AG04450 (cell line): Measurements from ENCODE around the gene TSPAN4. TPM values are rescaled to one million over a fixed set of nuclear protein-coding genes. Genes with fewer than 3 reads are reported as not detected.

Experiments used
- CTCF ChIA-PET: fragments of 300-600, 350-600 bp; formaldehyde crosslinking; extraction: SDS; loops from one replicate; lab custom pipeline; 2022; ENCODE audit warnings: antibody characterized with exemption, inconsistent platforms; lab: Charles Lee
- POLR2A ChIA-PET: fragments of 350-600 bp; formaldehyde crosslinking; extraction: SDS; loops from one replicate; lab custom pipeline; 2021; ENCODE audit warnings: antibody characterized with exemption, inconsistent platforms; lab: Yijun Ruan, JAX
- DNase-seq: peaks from one replicate; pipeline ENCODE4 v3.0.0-alpha.2; 2011; ENCODE audit warnings: low read depth, low spot score
- H3K27ac ChIP-seq: one replicate; pipeline ENCODE4 v1.5.1; 2012; ENCODE audit warnings: low read depth, low read length, control low read depth
- H3K27me3 ChIP-seq: one replicate; pipeline ENCODE4 v1.6.0; 2012; ENCODE audit warnings: low read length; ENCODE audit not compliant: control insufficient read depth, insufficient read depth
- H3K4me3 ChIP-seq: 2 replicates; pipeline ENCODE4 v1.5.1; 2011; ENCODE audit warnings: mild to moderate bottlenecking, low read depth, low read length, control low read depth
- H3K9me3 ChIP-seq: 2 replicates; pipeline ENCODE4 v1.5.1; 2012; ENCODE audit warnings: low read length; ENCODE audit not compliant: control insufficient read depth, insufficient read depth
- CTCF ChIP-seq: IDR thresholded peaks from 2 replicates; pipeline ENCODE4 v1.5.1; 2011; ENCODE audit warnings: low read depth, low read length, control low read depth, inconsistent platforms
- polyA plus RNA-seq: library from polyadenylated mRNA; depleted of rRNA; stranded (reverse); fragments of >200 nt; gene quantifications from 2 replicates; pipeline ENCODE4 v1.2.3, GENCODE V29; 2011

TSPAN4 gene
- polyA plus RNA-seq, 1 experiment: 92.6 TPM

- Histone ChIP-seq H3K4me3 (peak within 1 kb of the TSS; percentile 77), H3K27me3 (no peaks in the 10 kb centered on the region), H3K9me3 (no peaks in the 10 kb centered on the region; the same call in 1 of the 2 replicates), H3K27ac (peak within 1 kb of the TSS; percentile 57)
- no peak for DNase-seq
- ChIA-PET POLR2A (interaction anchor here (0.7 to 4.9 kb wide), 3 partner anchors 11 to 23 kb away, joined by 4 to 66 read pairs (median 22); partner anchors contain the start of genes PNPLA2, POLR2L, RPLP2 and TSPAN4), CTCF (no interaction called here)
- TF ChIP-seq CTCF: no peak
Measured at GRCh38 chr11:832529-833113, 10.0 kb upstream of the TSPAN4 start, which contains the start of gene CD151. TSS of gene CD151 (plus strand) at chr11:832952. CDS start at chr11:836070, 3,118 bp downstream.

GRCh38 chr11:833114-833791, 9.4 kb upstream of the TSPAN4 start:
- H3K27me3 ChIP-seq: no peaks in the 10 kb centered on the region
- peak overlapping the region; percentile 57 for H3K27ac ChIP-seq
- no peak for DNase-seq
- TF ChIP-seq CTCF: no peak
- peak overlapping the region; percentile 77 for H3K4me3 ChIP-seq
- CTCF ChIA-PET: no interaction called here
- H3K9me3 ChIP-seq: no peaks in the 10 kb centered on the region; the same call in 1 of the 2 replicates
- POLR2A ChIA-PET: interaction anchor here (0.7 to 4.9 kb wide), 3 partner anchors 10 to 24 kb away, joined by 4 to 66 read pairs (median 22); partner anchors contain the start of genes PNPLA2, POLR2L, RPLP2 and TSPAN4

- Histone ChIP-seq H3K9me3 (no peaks in the 10 kb centered on the region; the same call in 1 of the 2 replicates), H3K4me3 (peak overlapping the region; percentile 77), H3K27ac (peak overlapping the region; percentile 77), H3K27me3 (no peaks in the 10 kb centered on the region)
- no peak for DNase-seq
- ChIA-PET POLR2A (interaction anchor here (3.1 to 4.9 kb wide), 2 partner anchors 10 to 14 kb away, joined by 22 to 66 read pairs; partner anchors contain the start of genes PNPLA2, POLR2L and TSPAN4), CTCF (no interaction called here)
- TF ChIP-seq CTCF: no peak
Measured at GRCh38 chr11:833849-834311, 8.8 kb upstream of the TSPAN4 start.

GRCh38 chr11:834371-835316, 8.0 kb upstream of the TSPAN4 start:
- peak overlapping the region; percentile 77 for H3K4me3 ChIP-seq
- DNase-seq: no peak
- TF ChIP-seq CTCF: no peak
- no peaks in the 10 kb centered on the region; the same call in 1 of the 2 replicates for H3K9me3 ChIP-seq
- CTCF ChIA-PET: no interaction called here
- POLR2A ChIA-PET: interaction anchor here (0.5 to 4.9 kb wide), 6 partner anchors 9 to 85 kb away, joined by 3 to 66 read pairs (median 8); partner anchors contain the start of genes PNPLA2, POLR2L, RPLP2 and TSPAN4
- H3K27ac ChIP-seq: peak overlapping the region; percentile 77
- H3K27me3 ChIP-seq: no peaks in the 10 kb centered on the region
